Measurements from ENCODE around the gene CAPN1.

GRCh38 chr11:65227879-65228278, 46.2 kb downstream of the CAPN1 start:
- TF ChIP-seq POLR2A (IDR thresholded peaks at IDR 0.05; ENCODE audit: low read length) (no peak), GATA1 (IDR thresholded peaks at IDR 0.05; ENCODE audit: low read depth, low read length) (no peak)

All from erythroblast (primary cell).